OCI-M2 (cell line): ENCODE measurements around the gene ABHD12B.
"Not testable (repeated sequence)": the region's sequence is repeated elsewhere in the genome, so short reads cannot be mapped to it uniquely, and the experiment has no call there.

Source experiments
- DNase-seq: peaks from one replicate; lab custom pipeline; 2025; ENCODE audit not compliant: unreplicated experiment; lab: John Stamatoyannopoulos, UW

The ABHD12B gene

DNA sequence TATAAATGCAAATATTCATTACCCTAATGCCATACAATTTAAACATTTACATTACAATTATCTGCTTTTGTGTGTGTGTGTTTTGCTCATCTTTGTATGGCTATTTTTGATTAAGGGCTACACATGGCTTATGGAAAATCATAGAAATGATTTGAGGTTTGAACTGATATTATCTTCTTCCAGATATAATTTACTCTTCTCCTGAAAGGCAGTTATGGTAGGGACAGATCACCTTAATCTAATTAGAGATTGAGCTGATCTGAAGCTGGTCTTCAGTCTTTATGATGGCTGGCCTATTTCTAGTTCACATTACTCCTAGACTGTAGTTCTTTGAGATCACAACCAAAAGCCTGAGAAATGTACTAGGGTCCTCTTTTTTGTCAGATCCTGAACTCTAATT is 15.6 kb downstream of the ABHD12B start:
- no peak for DNase-seq

DNA sequence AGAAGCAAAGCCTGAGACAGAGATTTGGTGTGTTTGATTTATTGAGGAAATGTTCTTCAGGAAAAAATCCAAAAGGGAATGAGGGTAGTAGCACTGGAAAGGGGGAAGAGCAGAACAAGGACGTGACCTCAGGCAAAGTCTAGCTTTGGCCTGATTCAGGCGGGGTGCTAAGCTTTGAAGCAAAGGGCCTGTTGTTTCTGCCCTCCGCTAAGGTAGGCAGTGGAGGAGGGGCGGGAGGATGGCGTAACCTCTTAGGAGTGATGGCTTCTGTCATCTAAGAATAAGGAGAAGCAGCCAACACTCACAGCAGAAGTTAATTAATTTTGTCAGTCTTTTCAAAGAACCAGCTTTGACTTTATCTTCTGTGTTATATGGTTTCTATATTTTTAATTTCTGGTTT is 20.4 kb downstream of the ABHD12B start:
- no peak for DNase-seq

DNA sequence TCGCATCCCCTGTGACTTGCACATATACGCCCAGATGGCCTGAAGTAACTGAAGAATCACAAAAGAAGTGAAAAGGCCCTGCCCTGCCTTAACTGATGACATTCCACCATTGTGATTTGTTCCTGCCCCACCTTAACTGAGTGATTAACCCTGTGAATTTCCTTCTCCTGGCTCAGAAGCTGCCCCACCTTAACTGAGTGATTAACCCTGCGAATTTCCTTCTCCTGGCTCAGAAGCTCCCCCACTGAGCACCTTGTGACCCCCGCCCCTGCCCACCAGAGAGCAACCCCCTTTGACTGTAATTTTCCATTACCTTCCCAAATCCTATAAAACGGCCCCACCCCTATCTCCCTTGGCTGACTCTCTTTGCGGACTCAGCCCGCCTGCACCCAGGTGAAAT is 24.6 kb downstream of the ABHD12B start:
- DNase-seq: not testable (repeated sequence)

DNA sequence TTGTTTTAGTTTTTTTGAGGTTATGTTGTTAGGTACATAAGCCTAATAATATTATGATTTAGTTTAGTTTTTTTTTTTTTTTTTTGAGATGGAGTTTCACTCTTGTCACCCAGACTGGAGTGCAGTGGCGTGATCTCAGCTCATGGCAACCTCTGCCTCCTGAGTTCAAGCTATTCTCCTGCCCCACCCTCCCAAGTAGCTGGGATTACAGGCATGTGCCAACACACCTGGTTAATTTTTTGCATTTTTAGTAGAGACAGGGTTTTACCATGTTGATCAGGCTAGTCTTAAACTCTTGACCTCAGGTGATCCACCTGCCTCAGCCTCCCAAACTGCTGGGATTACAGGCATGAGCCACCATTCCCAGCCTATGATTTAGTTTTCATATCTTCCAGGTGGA is 25.2 kb downstream of the ABHD12B start:
- not testable (repeated sequence) for DNase-seq

DNA sequence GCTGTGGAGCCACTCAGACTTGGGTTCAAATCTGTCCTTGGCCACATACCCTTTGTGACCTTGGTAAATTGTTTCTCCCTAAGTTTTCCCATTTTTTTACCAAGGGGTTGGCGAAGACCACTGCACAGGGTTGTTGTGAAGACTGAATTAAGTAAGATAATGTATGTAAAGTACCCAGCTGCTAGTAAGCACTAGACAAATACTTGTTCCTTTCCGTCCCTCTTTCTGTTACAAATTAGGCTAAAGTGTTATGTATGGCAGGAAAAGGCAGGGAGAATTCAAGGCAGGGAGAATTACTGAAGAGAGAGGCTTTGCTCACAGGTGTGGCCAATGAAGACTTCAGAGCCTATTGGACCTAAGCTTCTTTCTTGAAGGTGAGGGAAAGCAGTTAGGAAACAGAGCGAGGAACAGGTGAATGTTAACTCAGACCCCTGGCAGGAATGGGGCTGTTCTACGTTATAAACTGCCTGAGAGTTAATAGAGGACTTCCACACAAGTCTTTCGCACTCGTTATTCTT is 25.9 kb downstream of the ABHD12B start:
- no peak for DNase-seq

DNA sequence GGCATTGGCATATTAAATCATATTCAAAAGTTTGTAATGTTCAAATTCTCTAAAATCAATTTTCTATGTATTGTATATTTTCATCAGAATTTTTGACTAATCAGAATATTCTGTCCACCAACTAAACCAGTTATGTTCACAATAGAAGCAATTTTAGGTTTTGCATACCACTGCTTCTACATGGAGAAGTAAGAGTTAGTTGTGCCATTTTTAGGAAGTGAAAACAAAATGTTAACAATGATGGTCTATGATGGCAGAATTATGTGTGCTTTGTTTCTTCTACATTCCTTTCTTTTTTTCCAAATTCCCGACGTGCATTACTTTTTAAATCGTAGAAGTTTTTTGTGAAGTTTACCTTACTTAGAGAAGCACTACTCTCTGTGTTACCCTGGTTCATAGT is 29.5 kb downstream of the ABHD12B start:
- no peak for DNase-seq

DNA sequence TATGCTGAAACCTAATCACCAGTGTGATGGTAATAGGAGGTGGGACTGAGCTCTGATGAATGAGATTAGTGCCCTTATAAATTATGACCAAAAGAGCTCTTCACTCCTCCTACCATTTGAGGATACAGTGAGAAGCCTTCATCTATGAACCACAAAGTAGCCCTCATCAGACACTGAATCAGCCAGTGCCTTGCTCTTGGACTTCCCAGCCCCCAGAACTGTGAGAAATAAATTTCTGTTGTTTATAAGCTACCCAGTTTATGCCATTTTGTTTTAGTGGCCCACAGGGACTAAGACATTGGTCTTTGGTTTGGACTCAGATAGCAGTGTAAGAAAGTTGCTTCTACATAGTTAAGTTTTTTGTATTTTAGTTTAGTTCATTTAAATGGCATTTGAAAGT is 32.9 kb downstream of the ABHD12B start:
- DNase-seq: no peak

DNA sequence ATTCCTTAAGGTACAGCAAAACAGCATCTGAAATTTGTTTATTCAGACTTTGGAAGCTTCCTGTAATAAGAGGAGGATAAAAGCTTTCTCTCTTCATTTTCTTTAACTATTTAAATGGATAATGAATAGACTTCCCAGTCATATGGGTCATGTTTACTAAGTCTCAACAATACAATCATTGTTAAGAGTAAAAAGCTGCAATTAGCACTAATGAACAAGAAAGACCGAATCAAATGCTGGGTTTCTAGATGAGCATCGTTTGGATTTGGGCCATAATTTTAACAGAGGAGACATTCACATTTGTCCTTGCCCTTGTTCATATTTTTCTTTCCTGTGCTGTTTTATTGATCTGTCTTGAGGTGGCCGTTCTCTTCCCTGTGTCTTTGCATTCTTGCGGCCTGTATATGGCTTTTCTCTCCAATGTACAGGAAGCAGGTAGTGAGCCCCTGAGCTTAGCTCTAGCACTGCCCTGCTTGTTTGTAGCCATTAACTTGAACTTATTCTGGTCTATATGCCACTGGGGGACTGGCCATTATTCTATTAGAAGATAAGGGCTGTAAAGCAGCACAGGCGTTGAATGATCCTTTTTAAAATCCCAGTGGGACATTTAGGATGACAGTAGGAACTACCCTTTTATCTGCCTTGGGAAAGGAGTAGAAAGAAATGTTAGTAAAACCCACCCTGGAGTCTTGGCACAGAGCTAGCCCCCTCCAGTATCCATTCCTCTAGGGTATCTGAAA is 34.6 kb downstream of the ABHD12B start:
- DNase-seq: no peak

DNA sequence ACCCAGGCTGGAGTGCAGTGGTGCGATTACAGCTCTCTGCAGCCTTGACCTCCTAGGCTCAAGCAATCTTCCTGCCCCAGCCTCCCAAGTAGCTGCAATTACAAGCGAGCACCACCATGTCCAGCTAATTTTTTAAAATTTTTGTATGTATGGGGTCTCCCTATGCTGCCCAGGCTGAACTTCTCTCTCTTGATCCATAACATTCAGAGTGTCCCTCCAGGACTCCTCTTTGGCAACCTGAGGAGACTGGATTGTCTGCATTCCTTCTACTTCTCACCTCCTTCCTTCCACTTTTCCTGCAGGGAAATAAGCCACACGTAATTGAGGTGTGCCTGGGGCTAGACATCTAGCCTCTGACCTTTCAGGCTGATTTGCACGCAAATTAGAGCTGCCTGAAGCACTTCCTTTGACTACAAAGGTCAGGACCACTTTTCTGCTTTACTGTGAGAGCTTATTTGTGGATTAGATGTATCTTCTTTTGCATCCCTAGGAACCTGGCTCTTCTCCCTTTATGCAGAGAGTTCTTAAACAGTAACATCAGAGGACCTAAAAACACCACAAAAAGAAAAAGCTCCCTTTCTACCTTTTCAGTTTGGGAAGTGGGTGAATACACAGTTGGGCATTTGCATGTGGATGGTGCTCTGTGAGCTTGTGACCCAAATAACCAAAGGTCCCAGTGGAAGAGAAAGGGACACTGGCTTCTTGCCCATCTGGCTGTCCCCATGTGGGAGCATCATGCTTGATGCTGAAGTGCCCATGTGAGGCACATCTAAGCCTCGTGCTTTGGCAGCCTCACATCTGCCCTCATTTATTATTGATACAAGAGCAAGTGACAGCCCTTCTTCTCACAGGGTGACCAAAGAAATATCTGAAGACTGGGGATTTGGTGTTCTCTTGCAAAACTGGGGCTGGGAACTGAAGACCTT is 38.9 kb downstream of the ABHD12B start:
- no peak for DNase-seq

DNA sequence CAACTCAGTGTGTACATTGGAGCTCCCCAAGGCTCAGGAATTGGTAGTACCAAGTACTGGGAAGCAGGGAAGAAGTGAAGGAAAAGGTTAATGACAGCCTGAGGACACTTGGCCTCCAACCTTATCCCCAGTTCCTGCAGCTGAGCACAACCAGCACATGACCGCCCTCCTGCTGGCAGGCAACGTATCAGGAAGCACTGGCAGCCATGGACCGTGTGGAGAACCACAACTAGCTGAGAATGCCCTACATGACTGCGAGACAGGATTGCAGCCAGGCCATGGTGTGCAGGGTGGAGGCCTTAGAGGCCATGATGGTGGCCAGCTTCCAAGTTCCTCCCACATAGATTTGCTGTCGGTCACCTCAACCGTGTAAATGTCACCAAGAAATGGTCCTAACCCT is 45.6 kb downstream of the ABHD12B start:
- DNase-seq: no peak

DNA sequence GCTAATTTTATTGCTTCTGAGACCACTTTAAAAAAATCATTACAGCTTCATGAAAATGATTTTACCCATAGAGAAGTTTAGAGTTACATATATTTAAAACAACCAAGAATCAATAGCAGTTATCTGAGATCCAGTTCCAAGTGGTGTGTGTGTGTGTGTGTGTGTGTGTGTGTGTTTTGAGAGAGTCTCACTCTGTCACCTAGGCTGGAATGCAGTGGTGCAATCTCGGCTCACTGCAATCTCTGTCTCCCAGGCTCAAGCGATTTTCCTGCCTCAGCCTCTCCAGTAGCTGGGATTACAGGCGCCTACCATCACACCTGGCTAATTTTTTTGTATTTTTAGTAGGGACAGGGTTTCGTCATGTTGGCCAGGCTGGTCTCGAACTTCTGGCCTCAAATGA is 47.7 kb downstream of the ABHD12B start:
- DNase-seq: not testable (repeated sequence)

DNA sequence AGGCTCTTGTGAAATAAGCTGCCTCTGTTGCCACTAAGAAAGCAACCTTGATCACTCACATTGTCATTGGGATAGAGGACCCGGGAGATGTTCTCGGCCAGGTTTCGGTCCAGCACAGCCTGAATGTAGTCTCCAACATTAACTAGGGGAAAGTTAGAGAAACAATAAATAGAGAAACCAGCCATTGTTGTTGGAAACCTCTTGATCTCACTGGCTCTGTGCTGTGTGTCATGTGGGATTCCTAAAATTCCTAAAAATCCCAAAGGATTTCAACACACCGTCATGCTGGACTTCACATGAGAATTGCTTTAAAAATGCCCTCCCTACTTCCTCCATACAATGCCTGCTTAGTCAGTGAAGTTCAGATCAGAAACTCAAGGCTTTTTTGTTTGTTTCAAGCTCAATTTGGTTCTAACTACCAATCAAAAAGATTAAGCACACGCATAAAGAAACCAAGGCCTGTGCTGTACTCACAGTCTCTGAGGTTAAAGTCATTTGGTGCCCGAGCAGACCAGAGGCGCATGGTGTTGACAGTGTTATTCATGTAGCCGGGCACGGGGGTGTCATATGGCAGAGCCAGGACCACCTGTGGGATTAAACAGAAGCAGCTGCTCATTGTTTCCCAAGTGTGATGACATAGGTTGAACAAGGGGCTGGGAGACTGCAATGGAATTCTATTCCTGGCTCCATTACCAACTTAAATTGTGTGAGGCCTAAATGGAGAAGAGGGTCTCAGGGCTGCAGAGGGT is 48.8 kb downstream of the ABHD12B start:
- DNase-seq: no peak

DNA sequence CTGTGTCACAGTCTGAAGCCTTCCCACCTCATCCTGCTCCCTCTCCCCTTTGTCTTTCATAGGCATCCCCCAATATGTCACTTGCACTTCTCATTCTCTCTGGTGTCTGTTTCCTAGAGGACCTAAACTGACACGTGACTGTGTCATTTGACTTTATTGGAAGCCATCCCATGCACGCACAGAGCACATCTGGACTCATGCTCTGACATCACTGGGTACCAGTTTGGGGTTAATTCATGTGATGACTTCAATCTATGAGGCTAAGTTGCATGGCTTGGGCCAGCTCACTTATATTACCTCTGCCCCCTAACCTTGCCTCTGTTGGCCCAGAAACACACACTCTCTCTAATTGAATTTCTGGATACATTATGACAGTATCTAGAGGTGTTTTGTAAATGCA is 51.0 kb downstream of the ABHD12B start:
- no peak for DNase-seq

DNA sequence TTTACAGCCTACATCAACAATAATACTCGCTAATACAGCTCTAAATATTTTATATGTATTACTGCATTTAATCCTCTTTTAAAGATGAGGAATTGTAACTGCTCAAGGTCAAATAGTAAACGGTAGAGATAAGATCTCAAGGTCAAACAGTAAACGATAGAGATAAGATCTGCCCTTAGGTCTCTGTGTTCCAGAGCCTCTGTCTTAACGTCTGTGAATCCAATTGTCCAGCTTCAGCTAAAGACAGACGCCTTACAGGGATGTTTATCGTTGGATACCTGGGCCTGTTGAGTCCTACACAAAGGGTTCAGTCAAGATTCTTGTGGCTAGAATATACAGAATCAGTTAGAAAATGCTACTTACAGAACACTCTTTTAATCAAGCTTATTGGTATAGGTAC is 52.4 kb downstream of the ABHD12B start:
- DNase-seq: no peak

DNA sequence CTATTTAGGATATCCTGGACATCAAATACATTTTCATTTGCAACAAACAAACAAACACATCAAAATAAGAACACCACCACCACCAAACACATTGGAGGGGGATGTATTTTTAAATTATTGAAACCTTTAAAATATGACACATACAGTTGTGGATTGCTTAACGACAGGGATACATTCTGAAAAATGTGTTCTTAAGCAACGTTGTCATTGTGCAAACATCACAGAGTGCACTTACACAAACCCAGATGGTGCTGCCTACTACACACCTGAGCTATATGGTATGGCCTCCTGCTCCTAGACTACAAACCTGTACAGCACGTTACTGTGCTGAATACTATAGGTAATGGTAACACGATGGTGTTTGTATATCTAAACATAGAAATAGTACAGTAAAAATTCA is 53.0 kb downstream of the ABHD12B start:
- no peak for DNase-seq

DNA sequence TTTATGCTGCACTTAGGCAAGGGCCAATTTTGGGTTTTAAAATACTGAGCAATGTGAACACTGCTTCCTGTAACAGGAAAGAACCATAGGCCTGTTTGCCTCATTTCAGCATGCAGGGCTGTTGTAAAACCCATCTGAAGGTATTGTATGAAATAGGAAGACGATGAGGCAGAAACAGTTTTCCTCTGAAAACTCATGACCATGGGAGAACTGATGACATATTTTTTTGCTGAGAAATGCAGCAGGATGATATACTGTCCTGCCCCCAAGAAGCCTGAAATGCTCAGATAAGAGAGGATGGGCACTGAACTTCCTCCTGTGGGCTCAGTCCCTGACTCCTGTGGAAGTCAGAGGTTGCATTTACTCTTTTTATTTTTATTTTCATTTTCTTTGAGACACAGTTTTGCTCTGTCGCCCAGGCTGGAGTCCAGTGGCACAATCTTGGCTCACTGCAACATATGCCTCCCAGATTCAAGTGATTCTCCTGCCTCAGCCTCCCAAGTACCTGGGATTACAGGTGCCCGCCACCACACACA is 55.1 kb downstream of the ABHD12B start:
- peak; percentile 56 for DNase-seq

DNA sequence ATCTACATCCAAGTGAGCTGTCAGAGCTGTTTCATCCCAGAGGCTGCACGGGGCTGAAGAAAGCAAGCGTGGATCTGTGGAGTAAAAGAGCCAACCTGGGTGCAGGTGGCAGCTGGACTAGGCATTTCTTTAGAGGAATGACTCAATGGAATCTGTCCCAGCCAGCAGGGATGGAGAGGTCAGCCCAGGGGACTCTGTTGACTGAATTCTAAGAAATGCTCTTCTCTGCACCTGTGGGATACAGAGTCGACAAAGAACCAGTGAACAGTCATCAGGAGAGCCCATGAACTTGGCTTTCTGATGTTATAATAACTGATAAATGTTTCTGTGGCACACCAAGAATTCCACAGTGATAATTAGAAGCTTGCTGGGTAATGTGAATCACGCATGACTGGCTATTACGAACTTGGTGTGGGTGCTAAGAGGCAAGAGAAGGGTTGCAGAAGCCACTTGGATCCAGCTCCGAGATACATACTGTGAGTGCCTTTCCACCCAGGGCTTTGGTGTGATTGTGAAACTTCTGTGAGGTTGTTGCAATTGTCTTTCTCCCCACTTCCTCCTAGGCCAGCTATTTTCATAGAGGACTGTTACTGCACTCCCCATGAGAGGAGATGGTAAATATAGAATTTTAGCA is 56.3 kb downstream of the ABHD12B start:
- no peak for DNase-seq

DNA sequence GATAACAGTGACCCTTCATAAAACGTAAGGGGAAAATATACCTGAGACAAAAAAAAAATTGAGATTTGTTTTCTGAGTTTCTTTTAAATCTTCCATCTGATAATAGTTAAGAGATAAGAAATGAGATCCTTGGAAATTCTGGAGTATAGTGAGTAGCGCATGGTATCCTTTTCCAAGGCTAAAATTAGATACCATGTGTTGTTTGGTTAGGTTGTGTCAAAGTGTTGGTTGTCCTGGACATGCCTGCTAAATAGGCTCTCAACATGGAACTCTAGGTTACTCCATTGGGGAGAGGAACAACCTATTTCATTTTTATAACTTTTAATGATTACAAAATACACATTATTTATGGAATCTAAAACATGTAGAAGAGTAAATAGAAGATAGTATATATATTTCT is 57.7 kb downstream of the ABHD12B start:
- no peak for DNase-seq

DNA sequence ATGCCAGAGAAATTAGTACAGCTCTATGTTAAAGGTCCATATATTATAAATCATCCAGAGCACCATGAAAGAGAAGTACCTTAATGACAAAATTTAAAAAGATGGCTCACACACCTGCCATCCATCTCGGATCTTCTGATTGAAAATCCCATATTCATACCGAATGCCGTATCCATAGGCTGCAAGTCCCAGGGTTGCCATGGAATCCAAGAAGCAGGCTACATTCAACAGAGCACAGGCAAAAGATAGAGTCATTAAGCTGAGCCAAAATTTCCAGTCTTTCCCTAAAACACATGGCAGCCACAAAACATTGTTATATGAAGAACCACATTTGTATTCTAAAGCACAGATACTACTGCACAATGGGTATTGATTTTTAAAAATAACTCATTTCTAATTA is 59.7 kb downstream of the ABHD12B start:
- DNase-seq: no peak

DNA sequence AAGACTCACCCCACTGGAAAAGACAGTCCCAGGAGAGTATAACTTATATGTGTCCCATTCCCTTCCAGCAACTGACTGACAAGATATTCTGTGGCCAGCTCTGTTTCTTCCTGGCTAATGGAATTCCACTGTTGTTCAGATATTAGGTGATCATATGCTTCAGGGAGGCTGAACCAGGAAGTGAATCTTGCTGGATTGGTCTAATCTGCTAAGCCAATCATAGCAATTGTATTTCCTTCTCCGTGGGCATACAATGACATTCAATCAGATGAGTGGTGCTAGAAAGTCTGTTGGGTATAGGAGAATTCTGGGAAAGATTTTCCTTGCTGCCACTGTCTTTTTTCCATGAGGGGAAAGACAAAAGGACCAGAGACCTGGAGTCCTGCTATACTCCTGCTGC is 60.3 kb downstream of the ABHD12B start:
- no peak for DNase-seq
